DOHH2 (cell line): Measurements from ENCODE around the gene NPEPPS.
"Not testable (repeated sequence)": the region's sequence is repeated elsewhere in the genome, so short reads cannot be mapped to it uniquely, and the experiment has no call there.

Experiments used
- CTCF ChIP-seq: fragments of 200-600 bp; sonication (generic); IDR thresholded peaks from one replicate; pipeline ENCODE4 v1.5.1; 2014; ENCODE audit warnings: antibody characterized with exemption, mild to moderate bottlenecking, low read depth, low read length; ENCODE audit not compliant: poor library complexity, severe bottlenecking
- EZH2phosphoT487 ChIP-seq: fragments of 200-600 bp; sonication (generic); IDR thresholded peaks from 2 replicates; pipeline ENCODE4 v1.6.1; 2017; ENCODE audit warnings: borderline replicate concordance, mild to moderate bottlenecking, antibody characterized with exemption, low read length, moderate library complexity, mixed read lengths

GRCh38 chr17:47544327-47544726, 13.4 kb downstream of the NPEPPS start:
- not testable (repeated sequence) for TF ChIP-seq CTCF, EZH2phosphoT487
